GM04503 (cell line): ENCODE measurements around the gene TF.

Experiments used
- DNase-seq: peaks from one replicate; pipeline ENCODE4 v3.0.0-alpha.2; 2012; ENCODE audit warnings: low read depth

The TF gene

GRCh38 chr3:133836497-133837158 is 90.4 kb downstream of the TF start:
- DNase-seq: no peak

GRCh38 chr3:133837487-133838295 is 91.5 kb downstream of the TF start:
- no peak for DNase-seq

GRCh38 chr3:133838296-133838789 is 92.2 kb downstream of the TF start:
- DNase-seq: no peak

- no peak for DNase-seq
Observed at GRCh38 chr3:133838916-133839800, 93.0 kb downstream of the TF start.

- no peak for DNase-seq
Observed at GRCh38 chr3:133840055-133840737, 94.0 kb downstream of the TF start.

- DNase-seq: no peak
Observed at GRCh38 chr3:133840767-133841166, 94.6 kb downstream of the TF start.

- DNase-seq: no peak
Observed at GRCh38 chr3:133841196-133841595, 95.0 kb downstream of the TF start.

GRCh38 chr3:133842158-133842557 is 96.0 kb downstream of the TF start:
- no peak for DNase-seq

GRCh38 chr3:133843634-133844033 is 97.4 kb downstream of the TF start:
- no peak for DNase-seq

- DNase-seq: no peak
Observed at GRCh38 chr3:133845127-133845526, 98.9 kb downstream of the TF start.
